Astrocyte of the cerebellum (primary cell): ENCODE measurements around the gene OTUD1.

Experiments used
- DNase-seq: peaks from one replicate; pipeline ENCODE4 v3.0.0-alpha.2; 2011; ENCODE audit warnings: low read depth
- H3K4me3 ChIP-seq: 2 replicates; pipeline ENCODE4 v1.5.1; 2011; ENCODE audit warnings: mild to moderate bottlenecking, low read depth, low read length, moderate library complexity
- CTCF ChIP-seq: IDR thresholded peaks from 2 replicates; pipeline ENCODE4 v1.5.1; 2012; ENCODE audit warnings: low read length, low read depth, moderate library complexity, mild to moderate bottlenecking; ENCODE audit errors: missing control alignments
- in situ Hi-C: cut with HindIII; loops from 2 replicates; pipeline ENCODE4 v1.10.0; 2017; ENCODE audit warnings: low sequenced_read_pairs

The OTUD1 gene

GRCh38 chr10:23433701-23434100 is 5.2 kb upstream of the OTUD1 start:
- TF ChIP-seq CTCF, result no peak
- in situ Hi-C loops, result no loop called here
- no peak overlapping the region for H3K4me3 ChIP-seq
- DNase-seq, result no peak

GRCh38 chr10:23435378-23435777 is 3.5 kb upstream of the OTUD1 start:
- DNase-seq, result no peak
- H3K4me3 ChIP-seq, result no peak overlapping the region
- in situ Hi-C loops, result no loop called here
- no peak for TF ChIP-seq CTCF

GRCh38 chr10:23436983-23437382 is 1.9 kb upstream of the OTUD1 start:
- H3K4me3 ChIP-seq, result no peak overlapping the region
- no peak for DNase-seq
- in situ Hi-C loops, result no loop called here
- TF ChIP-seq CTCF, result no peak

GRCh38 chr10:23437963-23438546 is 820 bp upstream of the OTUD1 start:
- no peak for DNase-seq
- TF ChIP-seq CTCF, result no peak
- in situ Hi-C loops, result no loop called here
- H3K4me3 ChIP-seq, result peak overlapping the region; percentile 45

GRCh38 chr10:23439452-23439960 is 631 bp downstream of the OTUD1 start:
- no peak for DNase-seq
- no peak for TF ChIP-seq CTCF
- peak overlapping the region; percentile 59 for H3K4me3 ChIP-seq
- in situ Hi-C loops, result no loop called here

GRCh38 chr10:23439961-23440889 is 1.4 kb downstream of the OTUD1 start:
- in situ Hi-C loops, result no loop called here
- no peak for TF ChIP-seq CTCF
- DNase-seq, result no peak
- peak overlapping the region; percentile 59 for H3K4me3 ChIP-seq
